ENCODE results near the gene LRP2BP.

GRCh38 chr4:185361872-185362271 is 33.9 kb downstream of the LRP2BP start:
- TF ChIP-seq CTCF (IDR thresholded peaks at IDR 0.05; ENCODE audit: low read length) (no peak), EZH2 (optimal IDR thresholded peaks at IDR 0.05; ENCODE audit: low read depth, low read length) (no peak), EZH2phosphoT487 (IDR thresholded peaks at IDR 0.05; ENCODE audit: low read length) (no peak)

Measured in MM.1S (cell line).